HG02678 (cell line): ENCODE data around the gene GRID1.
"Not testable (repeated sequence)": the region's sequence is repeated elsewhere in the genome, so short reads cannot be mapped to it uniquely, and the experiment has no call there.

Experiments
- ATAC-seq: cut with Tn5 transposase; IDR thresholded peaks from one replicate; pipeline ENCODE4 v1.9.1; 2021; ENCODE audit warnings: mild to moderate bottlenecking, moderate library complexity; ENCODE audit not compliant: unreplicated experiment

GRID1 gene

DNA sequence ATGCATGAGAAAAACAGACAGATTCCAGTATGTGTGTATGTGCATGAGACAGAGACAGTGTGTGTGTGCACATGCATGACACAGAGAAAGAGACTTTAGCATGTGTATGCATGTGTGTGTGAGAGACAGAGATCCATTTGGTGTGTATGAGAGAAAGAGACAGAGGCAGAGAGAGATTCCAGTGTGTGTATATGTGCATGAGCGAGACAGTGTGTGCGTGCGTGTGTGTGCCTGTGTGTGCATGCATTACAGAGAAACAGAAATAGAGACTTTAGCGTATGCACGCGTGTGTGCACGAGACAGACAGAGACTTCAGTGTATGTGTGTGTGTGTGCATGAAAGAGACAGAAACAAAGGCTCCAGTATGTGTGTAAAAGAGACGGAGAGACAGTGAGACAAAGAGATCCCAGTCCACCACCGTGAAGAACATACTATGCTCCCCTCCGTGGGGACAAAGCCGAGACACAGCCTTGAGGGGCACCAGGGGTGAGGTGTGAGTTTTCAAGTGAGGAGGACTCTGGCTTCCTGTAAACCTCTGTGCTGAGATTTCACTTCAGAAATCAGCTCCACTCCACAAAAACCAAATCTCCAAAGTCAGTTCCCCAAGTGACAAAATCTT lies 188.9 kb downstream of the GRID1 start:
- ATAC-seq, result no peak

DNA sequence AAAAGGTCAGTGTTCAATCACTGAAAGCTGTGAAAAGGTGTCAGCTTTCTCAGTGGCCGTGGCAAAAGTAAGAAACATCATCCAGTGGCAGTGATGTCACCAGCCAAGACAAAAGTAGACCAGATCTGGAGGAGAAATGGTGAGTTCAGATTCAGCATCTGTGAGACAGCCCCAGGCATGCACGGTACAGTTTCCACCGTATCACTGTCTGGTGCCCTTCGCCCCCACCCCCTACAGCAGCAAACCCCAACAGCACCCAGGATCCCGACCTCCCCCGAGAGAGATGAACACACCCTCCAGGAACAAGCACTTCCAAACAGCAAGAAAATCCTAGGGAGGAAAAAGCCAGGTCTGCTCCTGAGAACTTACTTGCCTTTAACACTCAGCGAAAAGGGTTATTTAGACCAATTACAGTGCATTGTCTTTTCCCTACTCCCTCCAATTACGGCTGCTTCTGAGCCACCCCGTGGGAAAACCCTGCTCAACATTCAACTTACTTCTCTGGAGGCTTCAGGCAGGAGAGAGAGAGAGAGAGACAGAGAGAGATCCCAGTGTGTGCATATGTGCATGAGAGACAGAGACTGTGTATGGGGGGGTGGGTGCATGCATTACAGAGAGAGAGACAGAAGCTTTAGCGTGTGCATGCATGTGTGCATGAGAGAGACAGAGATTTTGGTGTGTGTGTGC lies 189.6 kb downstream of the GRID1 start:
- ATAC-seq, result no peak

DNA sequence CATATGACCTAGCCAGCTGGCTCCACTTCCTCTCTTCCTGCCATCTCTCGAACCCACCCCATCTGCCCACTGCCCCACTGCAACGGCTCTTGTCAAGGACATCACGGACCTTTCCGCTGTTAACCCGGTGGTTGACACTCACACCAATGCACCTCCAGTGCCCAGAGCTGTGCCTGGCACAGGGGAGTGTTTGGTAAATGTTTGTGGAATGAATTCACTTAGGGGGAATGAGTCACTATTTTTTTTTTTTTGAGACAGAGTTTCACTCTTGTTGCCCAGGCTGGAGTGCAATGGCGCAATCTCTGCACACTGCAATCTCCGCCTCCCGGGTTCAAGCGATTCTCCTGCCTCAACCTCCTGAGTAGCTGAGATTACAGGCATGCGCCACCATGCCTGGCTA lies 191.1 kb downstream of the GRID1 start:
- not testable (repeated sequence) for ATAC-seq

DNA sequence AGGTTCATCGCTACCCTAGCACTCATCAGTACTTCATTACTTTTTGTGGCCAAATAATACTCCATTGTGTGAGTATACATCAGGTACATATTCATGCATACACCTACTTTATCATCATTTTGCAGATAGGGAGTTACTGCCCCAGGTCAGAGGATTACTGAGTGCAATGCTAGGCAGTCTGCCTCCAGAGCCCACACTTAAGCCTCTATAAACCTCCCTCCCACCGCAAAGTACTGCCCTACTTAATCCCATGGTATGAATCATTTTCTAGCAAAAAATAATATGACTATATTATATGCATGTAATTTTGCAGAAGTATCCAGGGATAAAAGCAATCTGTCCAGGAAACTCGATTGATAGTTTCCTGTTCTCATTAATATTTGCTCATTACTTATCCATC lies 194.3 kb downstream of the GRID1 start:
- no peak for ATAC-seq

DNA sequence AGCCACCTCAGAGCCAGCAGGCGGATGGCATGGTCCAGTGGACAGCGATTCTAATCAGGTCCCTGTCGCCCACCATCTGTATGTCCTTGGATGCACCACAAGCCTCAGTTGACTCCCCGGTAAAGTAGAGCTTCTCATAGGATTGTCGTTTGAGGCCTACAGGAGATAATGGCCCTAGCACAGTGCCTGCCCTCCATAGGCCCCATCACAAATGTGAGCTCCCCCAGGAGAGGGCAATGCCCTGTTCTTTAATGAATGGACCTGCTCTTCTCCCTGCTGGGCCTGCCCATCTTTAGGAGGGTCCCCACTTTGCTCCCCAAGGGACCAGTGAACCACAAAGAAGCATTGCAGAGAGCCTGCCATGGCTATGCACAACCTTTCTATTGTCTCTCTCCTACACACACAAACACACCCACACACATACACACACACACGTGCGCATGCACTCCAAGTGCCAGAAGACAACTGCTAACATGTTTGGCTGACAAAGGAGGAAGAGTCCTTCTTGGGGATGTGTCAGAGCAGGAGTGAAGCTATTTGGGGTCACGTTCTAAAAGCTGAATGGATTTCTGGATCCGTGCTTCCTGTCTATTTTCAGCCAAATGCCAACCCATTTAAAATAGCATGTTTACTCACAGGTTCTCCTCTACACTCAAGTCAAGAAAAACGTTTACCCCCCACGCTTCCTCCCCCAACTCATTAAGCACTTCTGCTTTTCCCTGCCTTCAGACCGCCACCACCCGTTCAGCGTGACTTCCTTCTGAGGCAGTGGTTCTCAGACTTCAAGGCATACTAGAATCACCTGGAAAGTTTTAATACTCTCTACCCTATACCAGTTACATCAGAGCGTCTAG lies 196.1 kb downstream of the GRID1 start:
- ATAC-seq, result no peak

DNA sequence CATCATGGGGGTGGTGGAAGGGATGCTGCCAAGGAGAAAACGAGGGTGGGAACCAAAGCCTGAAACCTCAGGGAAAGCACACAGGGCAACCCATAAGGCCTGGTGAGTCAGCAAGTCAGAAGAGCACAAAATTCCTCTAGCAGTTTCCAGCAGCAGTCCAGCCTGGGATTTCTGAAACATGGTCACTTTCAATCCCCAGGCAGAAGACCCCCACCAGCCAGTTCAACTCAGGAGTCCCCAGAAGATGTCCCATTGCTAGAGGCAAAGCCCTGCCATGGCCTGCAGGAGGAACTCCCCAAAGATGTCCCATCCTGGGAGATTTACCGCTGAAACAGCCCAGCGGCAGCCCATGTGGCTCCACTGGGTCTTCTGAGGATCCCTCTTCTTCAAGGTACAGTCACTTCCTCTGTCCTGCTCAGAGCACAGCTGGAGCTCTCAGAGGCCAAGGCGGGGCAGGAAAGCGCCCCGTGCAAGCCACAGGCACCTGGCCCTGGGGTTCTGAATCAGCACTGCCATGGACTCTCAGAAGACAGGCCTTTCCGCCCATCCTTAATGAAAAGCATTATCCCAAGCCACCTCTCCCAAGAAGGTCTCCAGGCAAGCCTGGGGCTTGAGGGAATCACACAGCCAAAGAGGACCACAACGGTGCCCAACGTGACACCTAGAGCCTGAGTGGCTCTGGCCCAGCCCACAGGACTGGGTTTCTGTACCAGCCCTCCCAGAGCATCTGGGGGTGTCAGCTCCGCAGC lies 196.9 kb downstream of the GRID1 start:
- ATAC-seq, result no peak

DNA sequence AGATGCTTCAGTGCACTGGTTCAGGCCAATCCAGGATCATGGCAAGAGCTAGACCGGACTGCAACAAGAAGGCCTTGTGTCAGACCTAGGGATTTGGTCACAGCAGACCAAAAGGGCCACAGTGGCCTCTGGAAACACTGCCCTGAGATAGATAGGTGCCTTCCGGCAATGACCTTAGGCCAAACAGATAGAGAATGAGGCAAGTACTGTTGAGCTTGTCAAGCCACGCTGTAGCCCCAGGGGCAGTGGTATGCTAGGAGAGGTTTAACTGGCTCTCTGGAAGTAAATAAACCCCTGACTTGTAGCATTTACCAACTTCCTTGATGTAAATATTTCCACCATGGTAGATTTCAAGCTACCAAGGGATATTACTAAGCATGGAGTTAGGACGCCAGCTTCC lies 197.5 kb downstream of the GRID1 start:
- ATAC-seq, result no peak

DNA sequence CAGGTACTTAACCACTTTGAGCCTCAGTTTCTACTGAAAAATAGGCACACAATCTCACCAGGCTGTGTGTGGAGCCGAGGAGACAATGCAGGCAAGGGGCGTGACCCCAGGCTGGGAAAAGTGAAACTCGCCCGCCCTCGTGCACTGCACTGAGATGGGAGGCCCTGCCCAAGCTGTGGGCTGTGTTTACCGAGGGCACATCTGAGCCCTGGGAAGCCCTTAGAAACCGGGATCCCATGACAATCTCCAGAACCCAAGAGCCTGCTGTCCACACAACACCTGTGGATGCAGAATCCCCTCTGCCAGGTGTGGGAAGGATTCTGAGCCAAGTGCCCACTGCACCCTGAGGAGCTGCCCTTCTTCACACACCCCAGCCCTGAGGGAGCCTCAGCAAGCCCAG lies 198.3 kb downstream of the GRID1 start:
- no peak for ATAC-seq

DNA sequence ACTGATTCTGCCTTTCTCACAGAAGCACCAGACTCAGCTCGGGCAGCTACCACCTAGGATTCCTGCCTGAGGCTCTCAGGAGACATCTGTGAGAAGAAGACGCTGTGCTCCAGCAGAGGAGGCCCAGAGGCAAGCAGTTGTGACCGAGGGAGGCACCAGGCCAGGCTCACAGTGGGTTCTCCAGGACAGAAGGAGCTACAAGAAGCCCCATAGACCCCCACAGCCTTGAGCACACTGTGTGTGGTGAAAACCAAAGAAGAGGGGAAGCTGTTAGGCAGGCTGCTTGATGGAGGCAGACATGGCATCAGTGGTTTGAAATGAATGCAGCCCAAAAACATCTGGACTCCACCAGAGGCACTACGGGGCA lies 198.8 kb downstream of the GRID1 start:
- no peak for ATAC-seq

DNA sequence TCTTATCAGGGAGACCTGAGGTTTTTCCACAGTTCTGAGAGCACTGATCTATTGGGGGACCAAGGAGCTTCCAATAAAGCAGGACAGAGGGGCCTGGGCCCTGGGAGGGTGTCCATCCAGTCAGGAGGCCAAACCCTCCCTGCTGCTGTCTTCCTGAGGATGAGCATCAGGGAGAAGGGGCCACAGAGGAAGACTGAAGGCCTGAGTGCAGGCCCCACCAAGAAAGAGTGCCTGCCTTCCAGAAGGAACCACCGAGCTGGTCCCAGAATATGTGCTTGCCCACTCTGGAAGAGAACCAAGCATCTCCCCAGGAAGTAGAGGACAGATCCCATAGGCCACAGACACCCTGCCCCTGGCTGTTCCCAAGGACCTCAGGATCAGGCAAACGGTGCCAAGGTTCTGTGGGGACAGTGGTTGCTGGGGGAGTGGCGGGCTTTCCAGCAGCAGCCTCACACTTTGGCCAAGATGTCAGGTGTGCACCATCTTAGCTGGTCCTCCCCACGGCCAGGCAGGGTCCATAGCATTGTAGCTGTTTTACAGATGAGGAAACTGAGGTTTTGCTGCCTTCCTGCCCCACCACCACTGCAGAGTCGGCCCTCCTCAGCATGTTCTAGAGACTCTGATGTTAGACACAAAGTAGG lies 199.4 kb downstream of the GRID1 start:
- ATAC-seq, result no peak

DNA sequence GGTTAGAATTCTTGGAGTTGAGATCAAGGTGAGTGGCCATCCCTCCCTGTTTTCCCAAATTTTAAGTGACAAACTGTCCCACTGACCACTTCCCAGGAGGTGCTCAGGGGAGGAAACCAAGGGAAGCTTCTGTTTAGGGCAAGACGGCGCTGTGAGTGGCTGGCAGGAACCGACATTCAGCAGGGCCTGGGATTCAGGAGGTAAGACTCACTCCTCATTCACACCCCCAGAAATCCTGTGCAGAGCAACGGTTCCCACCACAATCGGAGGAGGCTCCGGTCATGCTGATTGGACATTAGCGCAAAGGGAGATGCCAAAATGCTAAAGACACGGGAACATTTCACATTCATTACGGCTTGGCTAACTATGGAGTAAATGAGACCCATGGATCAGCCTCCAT lies 200.9 kb downstream of the GRID1 start:
- ATAC-seq, result no peak

DNA sequence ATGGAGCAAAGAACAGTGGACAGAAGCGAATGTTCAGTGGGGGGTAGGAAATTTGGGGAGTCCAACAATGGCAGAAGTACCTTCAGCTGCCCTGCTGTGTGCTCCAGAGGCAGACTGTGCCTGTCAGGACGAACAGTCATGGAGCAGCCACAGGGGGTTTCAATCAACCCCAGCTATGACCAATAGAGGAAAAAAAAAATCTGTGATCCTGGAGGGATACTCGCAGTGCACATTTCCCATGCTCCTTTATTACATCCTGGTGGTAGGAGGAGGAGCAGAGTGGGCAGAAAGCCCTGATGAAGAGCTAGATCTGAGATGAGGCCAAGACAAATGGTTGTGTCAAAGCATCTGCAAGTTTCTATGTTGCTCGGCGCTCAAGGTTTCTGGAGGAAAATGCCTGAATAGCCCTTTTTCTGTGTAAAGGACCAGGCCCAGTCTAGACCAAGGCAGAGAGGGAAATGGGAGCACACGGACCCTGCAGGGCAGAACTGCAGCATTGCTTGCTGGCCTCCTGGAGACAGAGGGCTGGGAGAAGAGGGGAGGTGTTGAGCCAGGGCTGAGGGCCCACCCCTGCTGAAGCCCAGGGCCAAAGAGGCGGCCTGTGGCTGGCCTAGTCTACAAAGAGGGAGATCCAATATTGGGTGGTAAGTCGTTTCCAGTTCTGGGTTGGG lies 201.5 kb downstream of the GRID1 start:
- ATAC-seq, result no peak

DNA sequence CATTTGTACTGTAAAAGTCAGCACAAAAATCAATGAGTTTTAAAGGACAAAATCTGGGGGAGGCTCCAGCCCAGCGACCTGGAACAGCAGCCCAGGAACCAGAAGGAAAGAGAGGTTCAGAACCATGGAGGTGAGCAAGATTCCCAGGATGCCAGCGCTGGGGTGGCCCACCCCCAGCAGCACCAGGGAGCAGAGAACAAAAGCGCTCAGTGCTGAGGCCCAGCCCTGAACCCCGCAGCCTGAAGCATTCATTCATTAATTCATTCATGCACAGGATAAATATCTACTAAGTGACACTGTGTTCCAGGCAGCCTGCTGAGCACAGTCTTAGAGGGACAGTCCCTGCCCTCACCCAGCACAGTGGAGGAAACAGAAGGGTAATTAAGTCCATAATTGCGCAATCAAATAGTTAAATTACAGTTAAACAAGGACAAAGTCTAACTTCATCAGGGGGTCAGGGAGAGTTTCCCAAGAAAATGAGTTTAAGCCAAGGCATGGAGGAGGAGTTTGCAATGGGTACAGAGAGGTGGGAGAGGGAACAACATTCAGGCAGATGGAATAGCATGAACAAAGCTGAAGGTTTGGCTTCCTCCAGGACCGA lies 202.3 kb downstream of the GRID1 start:
- ATAC-seq, result no peak

DNA sequence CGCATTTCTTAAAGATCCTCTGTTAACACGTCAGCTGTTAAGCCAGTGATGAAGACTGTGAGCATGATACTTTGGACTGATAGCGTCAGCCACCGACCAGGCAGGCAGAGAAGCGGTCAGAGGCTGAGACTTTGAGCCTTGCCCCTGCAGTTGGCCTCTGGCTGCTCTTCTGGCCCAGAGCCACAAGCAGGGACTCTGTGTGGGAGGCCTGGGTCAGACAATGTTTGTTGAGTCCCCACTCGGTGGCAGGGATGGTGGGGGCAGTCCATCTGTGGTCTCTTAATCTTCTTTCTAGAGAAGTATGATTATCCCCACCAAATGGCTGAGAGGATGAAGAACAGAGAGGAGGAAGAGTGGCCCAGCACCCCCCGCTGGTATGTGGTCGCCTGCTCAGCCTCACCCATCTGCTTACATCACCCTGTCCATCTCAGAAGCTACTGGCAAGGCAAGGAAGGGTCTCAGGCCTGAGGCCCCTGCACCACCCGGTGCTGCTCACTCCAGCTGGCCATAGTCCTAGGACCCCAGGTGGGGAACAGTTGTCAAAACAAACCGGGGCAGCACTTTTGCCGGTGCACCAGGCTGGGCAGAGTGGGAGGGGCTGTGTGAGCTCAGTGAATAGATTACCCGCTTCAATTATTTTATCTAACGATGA lies 202.9 kb downstream of the GRID1 start:
- ATAC-seq, result no peak

DNA sequence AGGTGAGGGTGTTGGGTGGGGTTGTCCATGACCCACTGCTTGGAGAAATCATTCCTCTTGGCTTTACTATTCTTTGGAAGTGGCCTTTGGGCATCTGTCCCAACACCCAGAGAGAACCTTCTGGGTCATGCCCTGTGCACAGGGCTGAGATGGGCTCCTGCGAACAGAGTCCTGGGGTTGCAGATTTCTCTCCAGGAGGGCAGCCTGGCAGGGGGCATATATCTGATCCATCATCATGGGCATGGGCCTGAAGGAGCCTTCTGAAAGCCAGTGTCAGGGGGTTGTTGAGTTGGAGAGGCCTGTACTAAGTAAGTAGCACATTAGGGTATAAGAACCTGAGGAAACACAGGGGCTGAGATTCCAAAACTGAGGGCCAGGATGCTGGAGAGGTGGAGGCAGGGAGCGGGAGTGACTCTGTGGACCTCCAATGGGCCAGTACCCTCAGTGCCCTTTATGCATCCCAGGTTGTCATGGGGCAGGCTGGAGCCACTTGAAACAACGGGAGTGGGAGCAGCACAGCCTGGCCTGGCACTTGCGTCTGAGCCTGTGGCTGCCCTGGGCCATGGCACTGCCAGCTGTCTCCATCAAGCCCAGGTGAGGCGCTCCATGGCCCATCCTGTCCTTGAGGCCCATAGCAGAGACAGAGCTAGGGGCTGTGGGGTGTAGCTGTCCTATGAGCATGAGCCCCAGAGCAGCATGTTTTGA lies 203.7 kb downstream of the GRID1 start:
- ATAC-seq, result no peak

DNA sequence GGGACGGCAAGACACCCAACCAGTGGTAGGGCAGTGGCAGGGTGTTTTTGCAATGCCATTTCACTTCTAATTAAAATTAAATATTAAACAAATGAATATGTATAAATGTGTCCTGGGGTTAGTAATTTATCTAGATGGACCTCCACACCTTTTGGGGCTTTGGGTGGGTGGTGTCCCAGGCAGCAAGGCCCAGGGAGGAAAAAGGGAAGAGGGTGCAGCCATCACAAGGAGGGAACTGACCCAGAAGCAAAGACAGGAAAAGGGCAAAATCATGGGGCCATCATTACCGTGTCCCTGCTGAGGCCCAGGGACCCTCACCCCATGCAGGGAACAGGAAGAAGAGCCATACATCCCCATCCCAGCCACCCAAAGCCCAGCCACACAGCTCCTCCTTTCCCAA lies 204.6 kb downstream of the GRID1 start:
- no peak for ATAC-seq

DNA sequence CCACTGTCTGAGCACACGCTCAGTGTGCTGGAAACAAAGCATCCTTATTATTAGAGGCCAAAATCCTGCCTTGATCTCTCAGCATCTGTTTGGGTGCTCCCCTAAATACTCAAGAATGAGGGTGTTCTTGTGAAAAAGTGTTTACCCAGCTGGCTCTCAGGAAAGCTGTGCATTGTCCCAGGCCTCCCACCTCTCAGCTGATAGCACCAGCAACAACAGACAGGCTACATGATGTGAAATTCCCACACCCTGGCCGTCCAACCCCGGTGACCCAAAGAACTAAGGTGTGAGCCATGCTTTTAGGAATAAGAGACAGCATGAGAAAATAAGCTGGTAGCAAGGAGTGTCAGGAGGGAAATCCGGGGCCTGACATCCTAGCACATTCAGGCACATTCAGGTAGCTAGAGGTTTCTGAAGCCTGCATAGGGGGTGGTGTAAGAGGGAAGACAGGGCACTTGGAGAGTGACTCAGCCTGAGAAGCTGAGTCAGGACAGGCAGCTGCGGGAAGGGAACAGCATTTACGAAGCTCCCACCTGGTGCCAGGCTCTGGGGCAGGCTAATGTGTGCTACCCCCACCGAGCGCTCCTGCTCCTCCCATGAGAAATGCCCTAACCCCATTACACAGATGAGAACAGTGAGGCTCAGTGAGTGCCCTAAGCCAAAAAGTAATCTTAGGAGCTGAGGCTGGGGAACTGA lies 205.6 kb downstream of the GRID1 start:
- ATAC-seq, result no peak

DNA sequence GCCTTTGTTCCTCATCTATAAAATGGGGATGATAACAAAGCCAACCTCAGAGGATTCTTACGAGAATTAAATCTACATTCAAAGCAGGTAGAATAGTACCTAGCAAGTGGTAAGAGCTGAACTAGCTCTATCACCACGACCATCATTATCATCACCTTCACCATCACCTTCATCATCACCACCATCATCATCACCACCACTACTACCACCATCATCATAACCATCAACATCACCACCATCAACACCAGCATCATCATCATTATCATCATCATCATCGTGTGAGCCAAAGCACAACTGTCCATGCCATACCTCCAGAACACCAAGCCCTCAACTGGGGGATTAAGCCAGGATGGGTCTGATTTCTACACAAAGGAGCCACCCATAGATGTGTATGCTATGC lies 206.8 kb downstream of the GRID1 start:
- no peak for ATAC-seq
